HG02642 (cell line): ENCODE measurements around the gene PPP2R5C.
"Not testable (repeated sequence)": the region's sequence is repeated elsewhere in the genome, so short reads cannot be mapped to it uniquely, and the experiment has no call there.

ENCODE experiments used
- ATAC-seq: cut with Tn5 transposase; IDR thresholded peaks from one replicate; pipeline ENCODE4 v1.9.1; 2021; ENCODE audit warnings: mild to moderate bottlenecking; ENCODE audit not compliant: unreplicated experiment, poor library complexity

PPP2R5C gene

DNA sequence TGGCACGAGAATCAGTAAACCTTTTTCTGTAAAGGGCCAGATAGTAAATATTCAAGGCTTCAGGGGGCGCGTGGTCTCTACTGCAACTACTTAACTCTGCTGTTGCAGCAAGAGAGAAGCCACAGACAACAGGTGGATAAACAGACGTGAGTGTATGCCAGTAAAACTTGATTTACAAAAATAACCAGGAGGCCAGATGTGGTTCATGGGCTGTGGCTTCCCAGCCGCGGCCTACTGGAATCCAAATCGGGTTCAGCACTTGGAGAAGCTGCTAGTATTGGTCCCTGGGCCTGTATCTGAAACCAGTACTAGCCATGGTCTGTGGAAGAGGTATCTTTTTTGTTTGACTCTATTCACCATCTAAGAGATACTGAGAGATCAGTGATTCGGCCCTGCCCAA, 13.3 kb downstream of the PPP2R5C start:
- no peak for ATAC-seq

DNA sequence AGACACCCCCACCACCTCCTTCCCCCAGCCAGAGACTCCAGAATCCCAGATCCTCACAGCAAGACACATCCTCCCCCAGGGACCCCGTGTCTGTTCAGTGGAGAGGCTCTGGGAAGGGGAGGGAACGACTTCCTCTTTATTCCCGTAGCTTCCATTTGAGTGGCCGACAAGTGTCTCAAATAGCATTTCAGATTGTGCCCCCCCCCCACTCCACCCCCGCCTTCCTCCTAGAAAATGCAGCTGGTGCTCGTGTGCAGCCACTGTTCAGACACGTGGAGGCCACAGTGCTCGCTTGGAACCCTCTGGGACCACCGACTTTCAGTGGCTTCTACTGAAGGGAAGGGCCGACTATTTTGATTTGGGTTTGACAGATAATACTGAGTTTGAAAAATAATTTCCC, 14.3 kb downstream of the PPP2R5C start:
- peak; percentile 27 for ATAC-seq

GRCh38 chr14:101776344-101776743, 14.8 kb downstream of the PPP2R5C start:
- ATAC-seq, result peak; percentile 44

DNA sequence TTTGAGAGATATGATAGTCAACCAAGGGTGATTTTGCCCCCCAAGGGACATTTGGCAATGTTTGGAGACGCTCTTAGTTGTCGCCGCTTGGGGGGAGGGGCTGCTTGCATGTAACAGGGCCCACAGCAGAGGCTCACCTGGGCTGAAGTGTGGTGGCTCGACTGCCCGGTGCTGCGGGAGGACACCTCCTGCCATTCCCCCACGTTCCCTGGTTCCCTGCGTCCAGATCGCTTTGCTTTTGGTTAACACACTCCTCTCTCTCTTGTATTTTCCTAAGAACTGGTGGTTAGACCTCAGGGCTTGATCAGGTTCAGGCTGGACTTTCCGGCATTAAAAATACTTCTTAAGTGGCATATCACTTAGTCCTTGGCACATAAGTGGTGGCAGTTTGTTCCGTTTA, 18.9 kb downstream of the PPP2R5C start:
- ATAC-seq, result no peak

DNA sequence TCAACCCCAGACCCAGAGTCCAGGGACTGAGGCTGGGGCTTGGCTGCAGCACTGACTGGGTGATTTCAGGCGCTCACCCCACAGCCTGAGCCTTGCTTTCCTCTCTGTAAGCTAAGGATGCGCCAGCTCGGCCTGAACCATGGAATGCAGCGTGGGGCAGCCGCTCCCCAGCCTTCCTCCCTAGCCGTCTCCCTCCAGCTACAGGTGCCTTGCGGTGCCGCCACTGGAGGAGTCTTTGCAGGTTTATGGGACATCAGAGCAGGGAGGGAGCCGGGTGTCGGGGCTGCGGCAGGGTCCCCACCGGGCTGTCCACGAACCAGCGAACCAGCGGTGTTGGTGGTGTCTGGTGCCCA, 19.4 kb downstream of the PPP2R5C start:
- no peak for ATAC-seq

DNA sequence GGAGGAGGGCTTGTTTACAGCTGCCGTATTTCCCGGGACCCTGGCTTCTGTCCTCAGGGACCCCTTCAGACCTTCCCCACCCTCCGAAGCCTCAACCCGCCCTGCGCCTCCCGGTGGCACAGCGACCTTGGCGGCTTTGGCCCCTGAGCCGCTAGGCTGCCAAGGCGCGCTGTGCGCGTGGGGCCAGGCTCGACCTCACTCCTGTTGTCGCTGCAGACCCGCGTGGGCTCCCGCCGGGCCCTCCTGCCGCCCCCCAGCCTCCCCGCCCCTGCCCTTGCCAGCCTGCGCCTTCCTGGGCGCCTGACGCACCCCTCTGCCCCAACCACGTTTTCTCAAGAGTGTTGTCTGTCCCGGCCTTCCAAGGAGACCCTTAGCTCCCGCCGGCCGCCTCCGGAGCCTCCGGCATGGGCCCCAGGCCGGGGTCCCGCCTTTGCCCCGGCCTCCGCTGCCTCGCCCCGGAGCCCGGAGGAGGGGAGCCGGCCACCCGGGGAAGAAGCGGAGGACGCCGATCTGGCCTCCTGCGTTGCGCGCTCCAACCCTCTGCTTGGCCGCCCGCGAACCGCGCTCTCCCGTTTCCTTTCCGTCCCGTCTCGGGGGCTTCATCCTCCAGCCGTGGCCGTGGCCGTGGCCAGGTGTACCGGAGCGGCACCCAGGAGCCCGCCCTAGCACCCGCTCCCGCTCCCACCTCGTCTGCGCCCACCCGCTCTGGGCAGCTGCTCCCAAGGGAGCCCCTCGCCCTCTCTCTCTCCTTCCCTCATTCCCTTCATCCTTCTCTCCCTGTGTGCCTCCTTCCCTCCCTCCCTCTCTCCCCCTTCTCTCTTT, 19.9 kb downstream of the PPP2R5C start:
- ATAC-seq, result no peak

DNA sequence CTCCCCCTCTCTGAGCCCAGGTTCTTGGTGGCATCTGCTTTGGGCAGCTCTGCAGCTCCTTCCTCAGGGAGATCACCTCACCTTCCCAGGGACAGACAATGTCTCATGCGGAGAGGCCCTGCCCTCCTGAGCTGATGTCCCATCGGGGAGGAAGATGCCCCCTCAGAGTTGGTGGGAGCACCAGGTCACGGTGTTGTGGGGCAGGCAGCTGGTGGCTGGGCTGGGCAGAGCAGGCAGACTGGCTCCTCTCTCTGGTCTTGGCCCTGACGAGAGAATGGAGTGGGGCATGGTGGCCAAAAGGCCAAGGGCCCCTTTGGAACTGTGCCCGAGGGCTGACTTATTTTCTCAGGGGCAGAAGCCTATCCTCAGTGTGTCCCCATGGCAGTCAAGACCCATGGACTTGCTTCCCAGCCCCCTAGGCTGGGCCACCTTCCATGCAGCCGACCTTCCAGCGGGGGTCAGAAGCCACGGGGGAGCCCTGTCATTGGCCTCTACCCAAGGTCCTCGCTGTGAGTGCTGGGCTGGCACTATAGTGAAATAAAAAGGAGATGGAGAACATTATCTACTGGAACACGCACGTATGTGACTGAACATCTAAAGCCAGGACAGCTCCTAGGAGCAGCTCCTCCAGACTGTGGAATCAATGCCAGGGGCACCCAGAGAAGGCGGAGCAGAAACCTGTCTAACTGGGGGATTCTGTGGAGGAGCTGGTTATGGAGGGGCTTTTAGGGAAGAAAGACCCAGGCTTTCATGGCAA, 21.9 kb downstream of the PPP2R5C start:
- ATAC-seq, result no peak

- no peak for ATAC-seq
These were observed 23.1 kb downstream of the PPP2R5C start for GRCh38 chr14:101784631-101785030.

DNA sequence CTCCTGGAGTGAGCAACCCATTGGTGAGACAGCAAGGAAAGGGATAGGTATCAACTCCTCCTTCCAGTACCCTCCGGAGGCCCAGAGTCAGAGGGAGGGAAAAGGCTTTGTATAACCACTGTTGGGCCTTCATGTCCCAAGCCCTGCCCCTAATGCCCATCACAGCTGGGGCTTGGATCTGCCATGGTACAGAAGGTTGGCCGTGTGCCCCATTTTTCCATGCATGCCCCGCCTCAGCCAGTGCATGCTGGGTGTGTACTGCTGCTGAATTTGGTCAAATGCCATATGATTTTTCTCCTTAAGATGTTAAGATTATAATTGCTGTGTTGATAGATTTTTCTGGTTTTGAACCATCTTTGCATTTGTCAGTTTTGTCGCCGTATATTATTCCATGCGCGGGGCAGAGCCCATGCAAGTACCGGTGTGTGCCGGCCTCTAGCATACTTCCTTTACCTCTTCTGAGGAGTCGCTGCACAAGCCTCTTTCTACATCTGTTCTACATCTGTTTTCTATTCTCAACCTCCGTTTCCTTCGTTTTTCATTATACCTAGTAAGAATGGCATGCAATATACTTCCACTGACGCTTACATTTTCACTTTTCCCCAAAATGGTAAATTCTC, 26.6 kb downstream of the PPP2R5C start:
- ATAC-seq, result no peak

DNA sequence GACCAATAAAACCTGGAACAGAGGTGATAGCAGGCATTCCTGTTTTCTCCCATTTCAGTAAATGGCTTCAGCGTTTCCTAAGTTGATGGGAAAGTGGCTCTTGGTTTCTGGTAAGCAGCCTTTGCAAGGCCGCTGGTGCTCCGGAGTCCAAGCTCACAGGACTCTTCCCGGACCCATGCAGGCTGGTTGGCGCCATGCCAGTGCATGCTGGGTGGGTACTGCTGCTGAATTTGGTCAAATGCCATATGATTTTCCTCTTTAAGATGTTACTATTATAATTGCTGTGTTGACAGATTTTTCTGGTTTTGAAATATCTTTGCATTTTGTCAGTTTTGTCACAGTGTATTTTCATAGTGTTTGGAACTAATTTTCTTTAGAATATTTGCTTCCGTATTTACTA, 27.7 kb downstream of the PPP2R5C start:
- no peak for ATAC-seq

- no peak for ATAC-seq
These were observed 28.7 kb downstream of the PPP2R5C start for GRCh38 chr14:101790232-101790631.

DNA sequence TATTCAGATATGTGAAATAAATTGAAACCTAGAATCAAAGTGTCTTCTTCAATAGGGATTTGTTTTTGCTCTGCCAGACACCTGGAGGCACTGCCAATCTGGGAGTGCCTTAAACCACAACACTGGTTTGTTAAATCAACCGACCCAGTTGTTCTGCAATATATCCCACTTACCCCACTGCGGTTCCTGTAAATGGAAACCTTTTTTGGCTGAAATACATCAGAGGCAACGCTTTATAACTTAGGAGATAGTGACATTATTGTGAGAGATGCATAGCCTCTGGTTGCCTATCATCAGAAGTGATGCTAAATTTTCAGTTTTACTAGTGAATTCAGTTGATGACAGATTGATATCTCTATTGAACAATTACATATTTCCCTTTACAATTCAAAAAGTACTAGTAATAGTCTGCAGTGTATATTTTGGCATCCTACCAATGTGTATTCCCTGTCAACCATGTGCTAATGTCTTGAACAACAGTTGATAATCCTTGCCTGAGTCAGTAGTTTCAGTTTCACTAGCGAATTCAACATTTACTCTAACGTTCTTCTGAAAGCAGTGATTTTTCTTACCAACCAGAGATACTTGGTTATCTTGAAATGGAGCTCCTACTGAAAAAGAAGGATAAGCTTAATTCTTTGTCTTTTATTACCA, 30.5 kb downstream of the PPP2R5C start:
- no peak for ATAC-seq

DNA sequence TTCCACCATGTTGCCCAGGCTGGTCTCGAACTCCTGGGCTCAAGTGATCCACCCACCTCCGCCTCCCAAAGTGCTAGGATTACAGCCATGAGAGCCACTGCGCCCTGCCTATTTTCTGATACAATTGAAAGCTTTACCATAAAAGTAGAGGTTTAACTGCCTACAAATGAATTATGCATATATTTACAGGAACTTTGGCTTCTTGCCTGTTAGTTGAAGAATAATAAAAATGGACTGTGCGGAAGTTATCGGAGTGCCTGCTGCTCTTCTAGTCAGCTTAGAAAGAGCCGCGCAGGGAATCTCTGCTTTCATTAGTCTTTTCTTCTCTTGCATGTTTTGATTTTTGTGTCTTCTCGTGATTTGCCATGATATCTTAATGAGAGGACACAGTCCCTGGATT, 34.5 kb downstream of the PPP2R5C start:
- ATAC-seq, result no peak

GRCh38 chr14:101796479-101796878, 35.0 kb downstream of the PPP2R5C start:
- no peak for ATAC-seq

GRCh38 chr14:101797856-101798255, 36.3 kb downstream of the PPP2R5C start:
- no peak for ATAC-seq

GRCh38 chr14:101804373-101804772, 42.9 kb downstream of the PPP2R5C start:
- not testable (repeated sequence) for ATAC-seq

GRCh38 chr14:101806252-101806651, 44.7 kb downstream of the PPP2R5C start:
- not testable (repeated sequence) for ATAC-seq

DNA sequence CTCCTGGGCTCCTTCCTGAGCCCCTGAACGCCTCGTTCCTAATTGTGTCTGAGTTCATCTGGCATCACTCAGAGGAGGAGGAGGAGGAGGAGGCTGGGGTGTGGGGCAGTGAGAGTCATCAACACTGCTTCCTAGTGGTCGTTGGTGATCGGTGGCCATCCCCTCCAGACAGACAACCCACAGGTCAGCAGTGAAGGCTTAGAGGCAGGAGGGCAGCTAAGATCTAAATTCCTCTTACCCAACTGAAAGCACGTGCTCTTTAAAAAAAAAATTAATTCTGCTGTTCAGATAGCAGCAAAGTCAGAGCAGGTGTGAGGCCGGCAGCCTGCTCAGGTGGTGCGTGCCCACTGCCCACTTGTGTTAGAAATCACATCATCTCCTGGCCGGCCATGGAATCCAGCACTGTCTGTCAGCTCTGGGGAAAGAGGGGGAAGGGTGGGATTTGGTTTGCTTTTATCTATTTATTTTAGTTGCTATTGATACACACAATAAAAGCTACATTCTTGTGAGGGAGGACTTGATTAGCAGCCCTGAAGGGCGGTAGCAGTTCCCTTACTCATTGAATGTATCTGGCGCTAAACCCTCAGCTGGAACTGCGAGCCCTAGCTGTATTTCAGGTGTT, 46.6 kb downstream of the PPP2R5C start:
- ATAC-seq, result no peak

DNA sequence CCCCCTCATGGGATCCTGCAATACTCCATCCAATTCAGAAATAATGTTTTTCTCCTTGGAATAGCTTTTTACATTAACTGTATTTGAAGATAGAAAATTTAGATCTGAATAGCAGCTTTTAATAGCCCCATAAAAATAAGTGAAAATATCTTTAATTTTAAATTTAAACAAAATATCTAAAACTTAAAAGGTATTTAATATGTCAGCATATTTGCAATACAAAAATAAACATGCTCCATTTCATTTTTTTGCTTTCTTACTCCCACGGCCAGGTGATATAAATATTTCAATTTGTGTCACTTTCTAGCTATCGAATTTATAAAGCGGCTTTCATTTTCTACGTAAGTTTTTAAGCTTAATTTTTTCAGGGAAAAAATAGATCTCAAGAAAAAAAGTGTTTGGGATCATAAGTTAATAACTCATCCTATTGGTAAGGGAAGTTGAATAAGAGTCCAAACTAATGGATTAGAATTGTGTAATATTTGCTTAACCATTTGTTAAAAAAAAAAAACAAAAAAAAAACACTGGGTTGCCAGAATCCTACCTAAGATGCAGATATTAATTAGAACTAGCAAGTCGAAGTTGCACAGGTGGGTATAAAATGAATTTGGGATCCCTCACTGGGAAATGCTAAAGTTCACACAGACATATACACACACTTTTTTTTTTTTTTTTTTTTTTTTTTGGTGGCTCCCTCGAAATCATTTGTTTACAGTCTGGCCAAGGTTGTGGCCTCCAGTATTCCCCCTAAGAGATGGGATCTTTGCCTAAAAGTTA, 47.6 kb downstream of the PPP2R5C start:
- no peak for ATAC-seq
